HepG2 (cell line): ENCODE data around the gene SYTL1. TPM values are rescaled to one million over a fixed set of nuclear protein-coding genes. Genes with fewer than 3 reads are reported as not detected.

ENCODE experiments used
- BRD4 ChIP-seq: sonication (generic); formaldehyde crosslinking; IDR thresholded peaks from 2 replicates; pipeline ENCODE4 v1.4.0; 2020; ENCODE audit warnings: missing genetic modification reagents
- CREBL2 ChIP-seq: sonication (generic); formaldehyde crosslinking; IDR thresholded peaks from 2 replicates; pipeline ENCODE4 v1.8.1; 2023; ENCODE audit warnings: missing genetic modification reagents, mild to moderate bottlenecking, borderline replicate concordance
- JARID2 ChIP-seq: sonication (generic); formaldehyde crosslinking; IDR thresholded peaks from 2 replicates; pipeline ENCODE4 v1.8.1; 2023; ENCODE audit warnings: missing genetic modification reagents, inconsistent platforms; ENCODE audit not compliant: insufficient replicate concordance
- POLR2A ChIP-seq, 2 experiments: IDR thresholded peaks; 2 replicates each; pipeline ENCODE4 v1.6.1; 2011; ENCODE audit warnings: low read depth in 2 of 2, low read length in 2 of 2, mild to moderate bottlenecking in 1 of 2, moderate library complexity in 1 of 2; ENCODE audit not compliant: insufficient read depth in 1 of 2
- SIX4 ChIP-seq: sonication (generic); formaldehyde crosslinking; IDR thresholded peaks from 2 replicates; pipeline ENCODE4 v1.4.0; 2020; ENCODE audit warnings: missing genetic modification reagents
- SMAD3 ChIP-seq: sonication (generic); formaldehyde crosslinking; IDR thresholded peaks from 2 replicates; pipeline ENCODE4 v1.4.0; 2020; ENCODE audit warnings: missing genetic modification reagents
- SPEN ChIP-seq: sonication (generic); formaldehyde crosslinking; IDR thresholded peaks from 2 replicates; pipeline ENCODE4 v1.5.1; 2020; ENCODE audit warnings: low read depth, mild to moderate bottlenecking, missing genetic modification reagents
- TEF ChIP-seq: sonication (generic); formaldehyde crosslinking; IDR thresholded peaks from 2 replicates; pipeline ENCODE4 v1.5.0; 2020; ENCODE audit warnings: missing genetic modification reagents
- ZBTB46 ChIP-seq: sonication (generic); formaldehyde crosslinking; IDR thresholded peaks from 2 replicates; pipeline ENCODE4 v1.4.0; 2020; ENCODE audit warnings: mild to moderate bottlenecking, missing genetic modification reagents, borderline replicate concordance
- ZFP82 ChIP-seq: sonication (generic); formaldehyde crosslinking; IDR thresholded peaks from 2 replicates; pipeline ENCODE4 v1.5.1; 2020; ENCODE audit warnings: mild to moderate bottlenecking, missing genetic modification reagents, borderline replicate concordance
- ZHX2 ChIP-seq, 2 experiments: sonication (generic) in 1 of 2; formaldehyde crosslinking in 1 of 2; IDR thresholded peaks; 2 replicates each; pipeline versions ENCODE4 v1.6.1 to v1.9.0; 2014 to 2022; ENCODE audit warnings: antibody characterized with exemption in 1 of 2, borderline replicate concordance in 1 of 2, inconsistent platforms in 1 of 2, low read depth in 1 of 2, missing genetic modification reagents in 1 of 2
- ZNF20 ChIP-seq: sonication (generic); formaldehyde crosslinking; IDR thresholded peaks from 2 replicates; pipeline ENCODE4 v1.4.0; 2020; ENCODE audit warnings: mild to moderate bottlenecking, moderate library complexity, missing genetic modification reagents
- ZNF34 ChIP-seq: sonication (generic); formaldehyde crosslinking; IDR thresholded peaks from 2 replicates; pipeline ENCODE4 v1.4.0; 2020; ENCODE audit warnings: mild to moderate bottlenecking, missing genetic modification reagents, borderline replicate concordance
- ZNF431 ChIP-seq: sonication (generic); formaldehyde crosslinking; IDR thresholded peaks from 2 replicates; pipeline ENCODE4 v1.9.0; 2022; ENCODE audit warnings: missing genetic modification reagents, low read depth, mild to moderate bottlenecking, borderline replicate concordance
- ZNF530 ChIP-seq: sonication (generic); formaldehyde crosslinking; IDR thresholded peaks from 2 replicates; pipeline ENCODE4 v1.5.0; 2020; ENCODE audit warnings: low read depth, mild to moderate bottlenecking, missing genetic modification reagents
- ZNF891 ChIP-seq: sonication (generic); formaldehyde crosslinking; IDR thresholded peaks from 2 replicates; pipeline ENCODE4 v1.5.0; 2020; ENCODE audit warnings: mild to moderate bottlenecking, missing genetic modification reagents
- ZSCAN21 ChIP-seq: sonication (generic); formaldehyde crosslinking; IDR thresholded peaks from 2 replicates; pipeline ENCODE4 v1.8.0; 2022; ENCODE audit warnings: mild to moderate bottlenecking, missing genetic modification reagents, moderate library complexity, borderline replicate concordance
- polyA plus RNA-seq, 8 experiments: library from polyadenylated mRNA; depleted of rRNA in 3 of 8; stranded (reverse) in 7 of 8; unstranded in 1 of 8; fragments of >200 nt; fragmentation: Illumina TruSeq in 4 of 8; extraction: Trizol in 4 of 8; gene quantifications; 2 replicates each; pipeline versions ENCODE4 v1.2.1 to v1.2.3, GENCODE V29; 2011 to 2016; ENCODE audit warnings: low read depth in 4 of 8, missing spikeins in 1 of 8, mixed read lengths in 1 of 8; ENCODE audit not compliant: insufficient read depth in 1 of 8
- total RNA-seq, 5 experiments: library from RNA; depleted of rRNA; stranded (reverse); fragments of >200 nt; fragmentation: Illumina TruSeq; extraction: Trizol; gene quantifications; 2 replicates each; pipeline ENCODE4 v1.2.3, GENCODE V29; 2016; ENCODE audit warnings: low read depth in 1 of 5
- TF ChIP-seq, protein P1 (sequence below): sonication (generic); formaldehyde crosslinking; IDR thresholded peaks from 2 replicates; pipeline ENCODE4 v1.8.0; 2022; ENCODE audit warnings: mild to moderate bottlenecking, missing genetic modification reagents
- TF ChIP-seq, protein P2 (sequence below): sonication (generic); formaldehyde crosslinking; IDR thresholded peaks from 2 replicates; pipeline ENCODE4 v1.8.1; 2023; ENCODE audit warnings: mild to moderate bottlenecking, missing genetic modification reagents, borderline replicate concordance

SYTL1 gene
- total and polyA plus RNA-seq, 2 of the 13 experiments (the other 11 are each of a cell fraction or from before 2014, with no cell fraction given): 11.1 to 17.8 TPM

DNA sequence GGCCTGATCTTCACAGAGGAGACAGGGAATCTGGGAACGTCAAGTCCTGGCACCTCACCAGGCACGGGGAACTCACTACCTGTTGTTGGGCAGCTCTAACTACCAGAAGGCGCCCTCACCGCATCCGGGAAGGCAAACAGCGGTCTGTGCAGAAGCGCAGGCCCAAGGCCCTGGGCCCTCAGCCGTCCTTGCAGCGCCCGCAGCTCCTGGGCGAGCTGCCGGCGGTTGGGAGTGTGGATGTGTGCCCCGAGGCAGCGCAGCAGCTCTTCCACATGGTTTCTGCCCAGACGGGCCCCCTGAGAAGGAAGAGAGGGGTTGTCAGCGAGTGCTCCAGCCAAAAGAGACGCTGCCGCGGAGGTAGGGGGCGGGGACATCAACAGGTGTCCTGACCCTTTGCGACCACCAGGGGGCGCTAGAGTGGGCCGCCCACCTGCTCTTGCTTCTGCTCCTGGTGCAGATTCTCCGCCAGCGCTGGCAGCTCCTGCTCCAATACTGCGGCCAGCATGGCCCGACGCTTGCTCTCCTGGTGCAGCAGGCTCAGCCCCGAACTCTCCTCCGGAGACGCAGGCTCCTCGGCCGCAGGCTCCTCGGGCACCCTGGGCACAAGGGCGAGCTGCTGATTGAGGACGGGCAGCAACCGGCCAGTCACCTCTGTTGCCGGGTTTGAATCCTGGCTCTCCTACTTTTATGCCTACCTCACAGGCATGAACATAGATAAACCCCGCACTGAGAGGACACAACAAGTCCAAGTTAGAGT is 15.6 kb downstream of the SYTL1 start (continued):
- TF ChIP-seq JARID2 (CRISPR knock-in tag): no peak
- TF ChIP-seq ZNF891 (CRISPR knock-in tag): no peak
- TF ChIP-seq SIX4: no peak
- no peak for TF ChIP-seq ZNF530 (CRISPR knock-in tag)
- TF ChIP-seq CREBL2 (CRISPR knock-in tag): no peak
- TF ChIP-seq BRD4 (CRISPR knock-in tag): no peak
- no peak for TF ChIP-seq ZNF20 (CRISPR knock-in tag)
- no peak for TF ChIP-seq ZHX2 (IDR thresholded peaks at IDR 0.05; ENCODE audit: low read depth)
- no peak for TF ChIP-seq ZHX2 (CRISPR knock-in tag; IDR thresholded peaks at IDR 0.05; ENCODE audit: borderline replicate concordance)
- TF ChIP-seq ZBTB46 (CRISPR knock-in tag): no peak
- TF ChIP-seq, protein P1, sequence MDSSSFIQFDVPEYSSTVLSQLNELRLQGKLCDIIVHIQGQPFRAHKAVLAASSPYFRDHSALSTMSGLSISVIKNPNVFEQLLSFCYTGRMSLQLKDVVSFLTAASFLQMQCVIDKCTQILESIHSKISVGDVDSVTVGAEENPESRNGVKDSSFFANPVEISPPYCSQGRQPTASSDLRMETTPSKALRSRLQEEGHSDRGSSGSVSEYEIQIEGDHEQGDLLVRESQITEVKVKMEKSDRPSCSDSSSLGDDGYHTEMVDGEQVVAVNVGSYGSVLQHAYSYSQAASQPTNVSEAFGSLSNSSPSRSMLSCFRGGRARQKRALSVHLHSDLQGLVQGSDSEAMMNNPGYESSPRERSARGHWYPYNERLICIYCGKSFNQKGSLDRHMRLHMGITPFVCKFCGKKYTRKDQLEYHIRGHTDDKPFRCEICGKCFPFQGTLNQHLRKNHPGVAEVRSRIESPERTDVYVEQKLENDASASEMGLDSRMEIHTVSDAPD (CRISPR knock-in tag): no peak
- TF ChIP-seq ZSCAN21 (CRISPR knock-in tag): 0 out of 2 replicates have a peak, but pooled peaks have one; percentile 34
- no peak for TF ChIP-seq ZNF431 (CRISPR knock-in tag)
- no peak for TF ChIP-seq ZFP82 (CRISPR knock-in tag)
- no peak for TF ChIP-seq TEF (CRISPR knock-in tag)
- TF ChIP-seq ZNF34 (CRISPR knock-in tag): no peak
- TF ChIP-seq SPEN (CRISPR knock-in tag): no peak
- TF ChIP-seq SMAD3: no peak
- TF ChIP-seq, protein P2, sequence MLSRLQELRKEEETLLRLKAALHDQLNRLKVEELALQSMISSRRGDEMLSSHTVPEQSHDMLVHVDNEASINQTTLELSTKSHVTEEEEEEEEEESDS (CRISPR knock-in tag): no peak
- no peak for TF ChIP-seq POLR2A (IDR thresholded peaks at IDR 0.05; ENCODE audit: insufficient read depth in 1 of 2, low read depth in 2 of 2, low read length in 2 of 2)
